ENCODE data around the gene CARD16. TPM values are rescaled to one million over a fixed set of nuclear protein-coding genes. Genes with fewer than 3 reads are reported as not detected.
"Not testable (repeated sequence)": the region's sequence is repeated elsewhere in the genome, so short reads cannot be mapped to it uniquely, and the experiment has no call there.

Gene CARD16
- polyA plus RNA-seq, 2 of the 4 experiments (the other 2 are of a cell fraction) = not detected

DNA sequence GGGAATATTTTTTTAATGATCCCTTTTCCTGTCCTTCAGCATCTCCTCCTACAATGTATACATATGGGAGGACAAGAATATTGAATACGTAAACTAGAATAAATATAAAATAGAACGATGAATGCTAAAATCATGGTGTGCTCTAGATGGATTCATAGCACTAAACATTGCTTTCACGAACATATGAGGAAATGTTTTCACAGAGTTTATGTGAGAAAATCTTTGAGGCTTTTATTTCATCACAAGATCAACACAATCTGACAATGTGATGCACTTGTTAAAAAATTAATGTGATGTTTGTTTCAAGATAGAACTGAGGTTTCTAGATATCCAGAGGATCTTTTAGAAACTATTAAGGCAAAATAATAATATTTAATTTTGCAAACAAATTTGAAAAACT is 3.0 kb downstream of the CARD16 start:
- WGBS (ENCODE audit: missing lambda C conversion rate) = 83% methylated on average over 3 of the region's 3 CpGs
- CTCF ChIA-PET = no interaction called here
- ATAC-seq (no peak), FAIRE-seq (no peak), DNase-seq (ENCODE audit: low read depth in 1 of 2, low spot score in 1 of 2) (no peak)
- TF ChIP-seq EP300 (IDR thresholded peaks at IDR 0.05) = no peak
- TF ChIP-seq, protein P1, sequence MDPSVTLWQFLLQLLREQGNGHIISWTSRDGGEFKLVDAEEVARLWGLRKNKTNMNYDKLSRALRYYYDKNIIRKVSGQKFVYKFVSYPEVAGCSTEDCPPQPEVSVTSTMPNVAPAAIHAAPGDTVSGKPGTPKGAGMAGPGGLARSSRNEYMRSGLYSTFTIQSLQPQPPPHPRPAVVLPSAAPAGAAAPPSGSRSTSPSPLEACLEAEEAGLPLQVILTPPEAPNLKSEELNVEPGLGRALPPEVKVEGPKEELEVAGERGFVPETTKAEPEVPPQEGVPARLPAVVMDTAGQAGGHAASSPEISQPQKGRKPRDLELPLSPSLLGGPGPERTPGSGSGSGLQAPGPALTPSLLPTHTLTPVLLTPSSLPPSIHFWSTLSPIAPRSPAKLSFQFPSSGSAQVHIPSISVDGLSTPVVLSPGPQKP (IDR thresholded peaks at IDR 0.05; ENCODE audit: low read depth, low read length) = no peak
- no peak for TF ChIP-seq KDM5A (IDR thresholded peaks at IDR 0.05)
- TF ChIP-seq, protein P2, sequence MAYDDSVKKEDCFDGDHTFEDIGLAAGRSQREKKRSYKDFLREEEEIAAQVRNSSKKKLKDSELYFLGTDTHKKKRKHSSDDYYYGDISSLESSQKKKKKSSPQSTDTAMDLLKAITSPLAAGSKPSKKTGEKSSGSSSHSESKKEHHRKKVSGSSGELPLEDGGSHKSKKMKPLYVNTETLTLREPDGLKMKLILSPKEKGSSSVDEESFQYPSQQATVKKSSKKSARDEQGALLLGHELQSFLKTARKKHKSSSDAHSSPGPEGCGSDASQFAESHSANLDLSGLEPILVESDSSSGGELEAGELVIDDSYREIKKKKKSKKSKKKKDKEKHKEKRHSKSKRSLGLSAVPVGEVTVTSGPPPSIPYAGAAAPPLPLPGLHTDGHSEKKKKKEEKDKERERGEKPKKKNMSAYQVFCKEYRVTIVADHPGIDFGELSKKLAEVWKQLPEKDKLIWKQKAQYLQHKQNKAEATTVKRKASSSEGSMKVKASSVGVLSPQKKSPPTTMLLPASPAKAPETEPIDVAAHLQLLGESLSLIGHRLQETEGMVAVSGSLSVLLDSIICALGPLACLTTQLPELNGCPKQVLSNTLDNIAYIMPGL (CRISPR knock-in tag; IDR thresholded peaks at IDR 0.05; ENCODE audit: borderline replicate concordance) = no peak
- TF ChIP-seq NPAS2 (CRISPR knock-in tag; IDR thresholded peaks at IDR 0.05; ENCODE audit: borderline replicate concordance) = no peak
- no peaks in the 10 kb centered on the region; the same call in 2 of the 3 replicates for H3K9me3 ChIP-seq
- POLR2A ChIA-PET = no interaction called here
- no peak overlapping the region for H3K4me2 ChIP-seq
- no peak overlapping the region for H3K4me3 ChIP-seq
- peaks cover 7% of the 10 kb centered on the region for H3K4me1 ChIP-seq
- H3K27ac ChIP-seq = no peak overlapping the region

DNA sequence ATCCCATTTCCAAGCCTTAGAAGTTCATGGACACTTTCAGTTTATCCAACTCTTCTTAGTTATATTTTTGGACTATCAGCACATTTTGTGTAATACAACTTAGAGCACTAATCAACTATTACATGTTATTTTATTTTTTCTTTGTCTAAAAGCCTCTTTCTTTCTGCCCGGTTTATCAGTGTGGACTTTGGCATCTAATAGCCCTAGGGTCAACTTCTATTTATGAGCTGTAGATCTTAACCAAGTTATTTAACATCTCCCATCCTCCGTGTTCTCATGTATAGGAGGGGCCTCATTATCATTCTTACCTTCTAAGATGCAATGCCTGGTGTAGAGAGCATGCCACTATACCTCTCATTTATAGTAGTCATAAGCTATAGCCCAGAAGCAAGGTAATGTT is 4.4 kb downstream of the CARD16 start:
- TF ChIP-seq EHF (CRISPR knock-in tag; IDR thresholded peaks at IDR 0.05) = no peak
- TF ChIP-seq HOXA7 (CRISPR knock-in tag; IDR thresholded peaks at IDR 0.05) = no peak
- no peak for TF ChIP-seq CBX8 (IDR thresholded peaks at IDR 0.05)
- TF ChIP-seq CHD2 (IDR thresholded peaks at IDR 0.05; ENCODE audit: low read length, partially characterized antibody) = no peak
- no peak for TF ChIP-seq BHLHE40 (IDR thresholded peaks at IDR 0.05; ENCODE audit: low read depth, low read length)
- no peak for TF ChIP-seq RCOR1 (IDR thresholded peaks at IDR 0.05; ENCODE audit: low read depth, low read length)
- TF ChIP-seq EHMT2 (IDR thresholded peaks at IDR 0.05; ENCODE audit: low read depth) = no peak
- TF ChIP-seq FOXS1 (CRISPR knock-in tag; IDR thresholded peaks at IDR 0.05) = no peak
- TF ChIP-seq, protein P3, sequence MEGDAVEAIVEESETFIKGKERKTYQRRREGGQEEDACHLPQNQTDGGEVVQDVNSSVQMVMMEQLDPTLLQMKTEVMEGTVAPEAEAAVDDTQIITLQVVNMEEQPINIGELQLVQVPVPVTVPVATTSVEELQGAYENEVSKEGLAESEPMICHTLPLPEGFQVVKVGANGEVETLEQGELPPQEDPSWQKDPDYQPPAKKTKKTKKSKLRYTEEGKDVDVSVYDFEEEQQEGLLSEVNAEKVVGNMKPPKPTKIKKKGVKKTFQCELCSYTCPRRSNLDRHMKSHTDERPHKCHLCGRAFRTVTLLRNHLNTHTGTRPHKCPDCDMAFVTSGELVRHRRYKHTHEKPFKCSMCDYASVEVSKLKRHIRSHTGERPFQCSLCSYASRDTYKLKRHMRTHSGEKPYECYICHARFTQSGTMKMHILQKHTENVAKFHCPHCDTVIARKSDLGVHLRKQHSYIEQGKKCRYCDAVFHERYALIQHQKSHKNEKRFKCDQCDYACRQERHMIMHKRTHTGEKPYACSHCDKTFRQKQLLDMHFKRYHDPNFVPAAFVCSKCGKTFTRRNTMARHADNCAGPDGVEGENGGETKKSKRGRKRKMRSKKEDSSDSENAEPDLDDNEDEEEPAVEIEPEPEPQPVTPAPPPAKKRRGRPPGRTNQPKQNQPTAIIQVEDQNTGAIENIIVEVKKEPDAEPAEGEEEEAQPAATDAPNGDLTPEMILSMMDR (IDR thresholded peaks at IDR 0.05) = no peak
- TF ChIP-seq, protein P4, sequence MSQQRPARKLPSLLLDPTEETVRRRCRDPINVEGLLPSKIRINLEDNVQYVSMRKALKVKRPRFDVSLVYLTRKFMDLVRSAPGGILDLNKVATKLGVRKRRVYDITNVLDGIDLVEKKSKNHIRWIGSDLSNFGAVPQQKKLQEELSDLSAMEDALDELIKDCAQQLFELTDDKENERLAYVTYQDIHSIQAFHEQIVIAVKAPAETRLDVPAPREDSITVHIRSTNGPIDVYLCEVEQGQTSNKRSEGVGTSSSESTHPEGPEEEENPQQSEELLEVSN (IDR thresholded peaks at IDR 0.05; ENCODE audit: borderline replicate concordance, low read depth) = no peak
- no peaks in the 10 kb centered on the region; the same call in 2 of the 3 replicates for H3K9me3 ChIP-seq
- FAIRE-seq = no peak
- POLR2A ChIA-PET = no interaction called here
- CTCF ChIA-PET = no interaction called here
- 60% methylated on average over 2 of the region's 2 CpGs for WGBS (ENCODE audit: missing lambda C conversion rate)
- no peak overlapping the region for H3K27ac ChIP-seq
- no peaks in the 10 kb centered on the region for H3K4me1 ChIP-seq
- H3K4me3 ChIP-seq = no peak overlapping the region
- no peak for ATAC-seq
- no peak overlapping the region for H3K4me2 ChIP-seq
- no peak for DNase-seq (ENCODE audit: low read depth in 1 of 2, low spot score in 1 of 2)

DNA sequence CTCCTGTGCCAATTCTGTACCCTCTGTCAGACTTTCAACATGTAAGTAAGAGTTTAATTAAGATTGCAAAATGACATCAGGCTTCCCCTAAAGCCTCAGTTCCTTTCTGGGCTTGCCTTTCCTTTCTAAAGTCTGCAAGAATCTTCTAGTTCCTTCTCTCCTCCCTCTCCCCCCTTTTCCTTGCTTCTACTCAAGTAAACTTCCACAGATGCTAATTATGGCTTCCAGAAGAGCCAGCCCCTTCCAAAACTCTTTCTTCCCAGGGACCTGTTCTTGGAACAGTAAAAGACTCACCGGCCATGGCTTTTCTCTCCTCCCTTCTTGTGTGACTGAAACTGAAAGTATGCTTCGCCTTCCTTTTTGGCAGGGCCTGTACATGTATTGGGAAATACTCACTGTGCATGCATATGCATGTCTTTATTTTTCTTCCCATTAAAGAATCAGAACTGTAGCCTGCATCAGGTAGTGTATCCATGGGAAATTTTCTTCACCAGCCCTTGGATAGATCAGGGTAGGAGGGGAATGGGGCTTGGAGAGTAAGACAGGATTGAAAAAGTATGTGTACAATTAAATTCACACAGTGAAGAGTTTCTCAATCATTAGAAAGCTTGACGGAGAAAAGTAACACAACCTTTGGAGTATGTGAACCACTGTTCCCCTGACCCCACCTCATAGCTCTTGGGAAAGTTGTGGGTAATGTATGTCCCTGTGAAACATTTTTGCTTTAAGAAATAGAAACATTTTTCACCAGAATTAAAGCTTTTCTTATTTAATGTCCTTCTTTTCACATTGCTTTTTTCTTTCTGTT is 10.1 kb downstream of the CARD16 start, which contains the start of gene CASP1:
Gene CASP1 (minus strand): TSS at position 332 of the 808 bp plus-strand sequence. CDS start 31 bp downstream, at position 301.
- H3K4me2 ChIP-seq = peak within 1 kb of the TSS; percentile 10; the same call in 1 of the 3 replicates
- no peak for FAIRE-seq
- 51% methylated on average over 3 of the region's 3 CpGs for WGBS (ENCODE audit: missing lambda C conversion rate)

DNA sequence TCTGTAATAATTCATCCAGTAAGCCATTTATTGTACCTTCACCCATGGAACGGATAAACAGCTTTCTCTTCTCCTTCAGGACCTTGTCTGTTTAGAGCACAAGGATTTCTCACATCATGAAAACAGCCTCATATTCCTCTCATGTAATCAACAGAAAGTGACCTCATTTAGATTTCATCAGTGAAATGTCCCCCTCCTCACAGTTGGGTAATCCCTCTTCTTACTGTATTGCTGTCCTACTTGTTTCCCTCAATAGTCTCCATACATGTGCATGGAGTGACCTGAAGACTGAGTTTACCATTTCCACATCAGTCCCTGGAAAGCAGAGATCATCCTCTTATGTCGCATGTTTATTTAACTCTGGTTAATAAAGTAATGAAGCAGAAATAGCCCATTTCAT is 10.7 kb downstream of the CARD16 start:
- H3K4me1 ChIP-seq; H3K4me2 ChIP-seq; FAIRE-seq; H3K4me3 ChIP-seq; H3K27ac ChIP-seq; CTCF ChIA-PET; ATAC-seq; POLR2A ChIA-PET; H3K9me3 ChIP-seq; DNase-seq (ENCODE audit: low read depth in 1 of 2, low spot score in 1 of 2): not testable (repeated sequence)
- WGBS (ENCODE audit: missing lambda C conversion rate) = 87% methylated on average over 2 of the region's 2 CpGs

More for the DNA sequence above, 10.1 kb downstream of the CARD16 start, which contains the start of gene CASP1:
- TF ChIP-seq PHF8 (IDR thresholded peaks at IDR 0.05; ENCODE audit: borderline replicate concordance, low read depth) (no peak), HOXB5 (CRISPR knock-in tag; IDR thresholded peaks at IDR 0.05) (no peak), CEBPB (IDR thresholded peaks at IDR 0.05) (no peak), RFX5 (IDR thresholded peaks at IDR 0.05) (no peak), ZSCAN20 (CRISPR knock-in tag; IDR thresholded peaks at IDR 0.05) (no peak), JUNB (IDR thresholded peaks at IDR 0.05) (no peak), EHF (CRISPR knock-in tag; IDR thresholded peaks at IDR 0.05) (no peak), CBX2 (IDR thresholded peaks at IDR 0.05; ENCODE audit: borderline replicate concordance, low read depth) (no peak)
- TF ChIP-seq, protein P4 (IDR thresholded peaks at IDR 0.05; ENCODE audit: borderline replicate concordance, low read depth) = no peak
- TF ChIP-seq, protein P5, sequence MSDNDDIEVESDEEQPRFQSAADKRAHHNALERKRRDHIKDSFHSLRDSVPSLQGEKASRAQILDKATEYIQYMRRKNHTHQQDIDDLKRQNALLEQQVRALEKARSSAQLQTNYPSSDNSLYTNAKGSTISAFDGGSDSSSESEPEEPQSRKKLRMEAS (IDR thresholded peaks at IDR 0.05) = no peak
- Histone ChIP-seq H3K27ac (no peak within 1 kb of the TSS), H3K4me3 (no peak within 1 kb of the TSS), H3K9me3 (no peaks in the 10 kb centered on the region; the same call in 2 of the 3 replicates), H3K4me1 (no peaks in the 10 kb centered on the region)
- ATAC-seq = no peak
- DNase-seq (ENCODE audit: low read depth in 1 of 2, low spot score in 1 of 2) = no peak
- ChIA-PET POLR2A (no interaction called here), CTCF (no interaction called here)

Data from A549 (cell line).